Sigmoid colon (tissue), 7 donors: Measurements from ENCODE around the gene CDH24. TPM values are rescaled to one million over a fixed set of nuclear protein-coding genes. Genes with fewer than 3 reads are reported as not detected.

Experiments
- DNase-seq: peaks from one replicate; pipeline ENCODE4 v3.0.0-alpha.2; 2019
- H3K27ac ChIP-seq, 4 donors: fragments of 200-600 bp; sonication (generic); one replicate each; pipeline ENCODE4 v1.5.1; 2016 to 2019; ENCODE audit warnings: mild to moderate bottlenecking in 1 of 4
- H3K27me3 ChIP-seq, 3 donors: fragments of 200-600 bp; sonication (generic); one replicate each; pipeline ENCODE4 v1.5.1; 2019; ENCODE audit warnings: mild to moderate bottlenecking in 1 of 3
- H3K36me3 ChIP-seq, 4 donors: fragments of 200-600 bp; sonication (generic); one replicate each; pipeline ENCODE4 v1.5.1; 2016 to 2019
- H3K4me1 ChIP-seq, 4 donors: fragments of 200-600 bp; sonication (generic); one replicate each; pipeline ENCODE4 v1.5.1; 2017 to 2019
- H3K4me3 ChIP-seq, 4 donors: fragments of 200-600 bp; sonication (generic); one replicate each; pipeline ENCODE4 v1.5.1; 2017 to 2019; ENCODE audit warnings: mild to moderate bottlenecking in 2 of 4, moderate library complexity in 1 of 4
- H3K9me3 ChIP-seq, 4 donors: fragments of 200-600 bp in 3 of 4; sonication (generic) in 3 of 4; one replicate each; pipeline versions ENCODE4 v1.5.1 to v1.6.1; 2013 to 2019
- EP300 ChIP-seq, 4 donors: sonication (generic); formaldehyde crosslinking; IDR thresholded peaks; one replicate each; pipeline ENCODE4 v1.6.1; 2017; ENCODE audit warnings: antibody characterized with exemption in 4 of 4
- POLR2A ChIP-seq, 2 donors: fragments of 450-650 bp; IDR thresholded peaks; one replicate each; pipeline ENCODE4 v1.6.1; 2016; ENCODE audit warnings: antibody characterized with exemption in 2 of 2, mild to moderate bottlenecking in 2 of 2, moderate library complexity in 2 of 2
- POLR2AphosphoS5 ChIP-seq, 4 donors: sonication (generic); formaldehyde crosslinking; IDR thresholded peaks; one replicate each; pipeline ENCODE4 v1.6.1; 2017; ENCODE audit warnings: antibody characterized with exemption in 4 of 4
- WGBS, 2 donors: extraction: QIAGEN DNeasy Blood & Tissue Kit; methylation state at CpG; one replicate each; pipeline ENCODE4 v1.1.7; 2013; 5-methylcytosine and 5-hydroxymethylcytosine counted together
- intact Hi-C: fragments of 100-400 bp; cut with DNase I; formaldehyde crosslinking; loops from one replicate; pipeline ENCODE4 v1.15.1; 2023
- polyA plus RNA-seq, 3 donors: library from polyadenylated mRNA; stranded (reverse); fragments of 200-250 nt; gene quantifications; one replicate each; pipeline ENCODE4 v1.2.3, GENCODE V29; 2013
- total RNA-seq, 4 donors: library from RNA; depleted of rRNA; stranded (reverse); fragments of >200 nt; gene quantifications; one replicate each; pipeline ENCODE4 v1.1.0, GENCODE V29; 2016
- TF ChIP-seq, protein P1 (sequence below), 4 experiments: fragments of 450-650 bp in 3 of 4; fragments of 200-600 bp in 1 of 4; IDR thresholded peaks; one replicate each; pipeline ENCODE4 v1.5.1; 2016 to 2019; ENCODE audit warnings: antibody characterized with exemption in 4 of 4, mild to moderate bottlenecking in 3 of 4, moderate library complexity in 2 of 4
- donor health status: healthy with polysubstance abuse.
- donor health status: Bipolar disorder and iron deficiency.
- donor health status: healthy.

CDH24 gene
- total and polyA plus RNA-seq, 7 donors, result 0.46 to 7.5 (median 2.1) TPM

DNA sequence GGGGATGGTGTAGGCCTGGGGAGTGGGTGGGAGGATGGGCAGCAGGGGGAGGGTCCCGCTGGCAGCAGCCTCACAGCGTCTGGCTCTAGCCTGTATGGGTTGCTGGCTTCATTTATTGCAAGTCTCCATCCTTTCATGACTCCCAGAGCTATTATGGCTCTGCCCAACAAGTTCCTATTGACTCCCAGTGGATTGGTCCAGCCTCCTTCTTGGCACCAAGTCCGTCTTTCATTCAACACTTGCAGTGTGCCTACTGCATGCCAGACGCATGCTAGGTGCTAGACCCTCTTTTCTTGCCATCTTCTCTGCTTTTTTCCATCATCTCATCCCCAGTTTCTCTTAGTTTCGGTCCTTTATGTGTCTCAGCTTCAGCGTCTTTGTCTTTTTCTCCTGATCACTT, 14.2 kb downstream of the CDH24 start:
- no peak for DNase-seq
- Histone ChIP-seq H3K27me3 (no peaks in the 10 kb centered on the region), H3K4me3 (no peak overlapping the region), H3K27ac (no peak overlapping the region), H3K9me3 (no peaks in the 10 kb centered on the region), H3K36me3 (no peaks in the 10 kb centered on the region), H3K4me1 (no peaks in the 10 kb centered on the region)
- WGBS, 2 donors, result 91 to 94% methylated on average over 6 of the region's 6 CpGs
- TF ChIP-seq POLR2AphosphoS5 (IDR thresholded peaks at IDR 0.05) (no peak), POLR2A (IDR thresholded peaks at IDR 0.05) (no peak), EP300 (IDR thresholded peaks at IDR 0.05) (no peak)
- TF ChIP-seq, protein P1, sequence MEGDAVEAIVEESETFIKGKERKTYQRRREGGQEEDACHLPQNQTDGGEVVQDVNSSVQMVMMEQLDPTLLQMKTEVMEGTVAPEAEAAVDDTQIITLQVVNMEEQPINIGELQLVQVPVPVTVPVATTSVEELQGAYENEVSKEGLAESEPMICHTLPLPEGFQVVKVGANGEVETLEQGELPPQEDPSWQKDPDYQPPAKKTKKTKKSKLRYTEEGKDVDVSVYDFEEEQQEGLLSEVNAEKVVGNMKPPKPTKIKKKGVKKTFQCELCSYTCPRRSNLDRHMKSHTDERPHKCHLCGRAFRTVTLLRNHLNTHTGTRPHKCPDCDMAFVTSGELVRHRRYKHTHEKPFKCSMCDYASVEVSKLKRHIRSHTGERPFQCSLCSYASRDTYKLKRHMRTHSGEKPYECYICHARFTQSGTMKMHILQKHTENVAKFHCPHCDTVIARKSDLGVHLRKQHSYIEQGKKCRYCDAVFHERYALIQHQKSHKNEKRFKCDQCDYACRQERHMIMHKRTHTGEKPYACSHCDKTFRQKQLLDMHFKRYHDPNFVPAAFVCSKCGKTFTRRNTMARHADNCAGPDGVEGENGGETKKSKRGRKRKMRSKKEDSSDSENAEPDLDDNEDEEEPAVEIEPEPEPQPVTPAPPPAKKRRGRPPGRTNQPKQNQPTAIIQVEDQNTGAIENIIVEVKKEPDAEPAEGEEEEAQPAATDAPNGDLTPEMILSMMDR (IDR thresholded peaks at IDR 0.05), result no peak
- intact Hi-C loops, result no loop called here

GRCh38 chr14:23042162-23042965, 15.0 kb downstream of the CDH24 start, which contains the start of gene PSMB11:
TSS of gene PSMB11 (plus strand) at chr14:23042212. CDS start at chr14:23042226, 14 bp downstream.
- Histone ChIP-seq H3K4me1 (no peaks in the 10 kb centered on the region), H3K36me3 (no peaks in the 10 kb centered on the region), H3K4me3 (no peak within 1 kb of the TSS), H3K27me3 (no peaks in the 10 kb centered on the region), H3K27ac (no peak within 1 kb of the TSS), H3K9me3 (no peaks in the 10 kb centered on the region)
- intact Hi-C loops, result no loop called here
- DNase-seq, result no peak
- WGBS, 2 donors, result 94 to 96% methylated on average over 36 of the region's 36 CpGs
- TF ChIP-seq POLR2A (IDR thresholded peaks at IDR 0.05), result no peak
- no peak for TF ChIP-seq POLR2AphosphoS5 (IDR thresholded peaks at IDR 0.05)
- TF ChIP-seq EP300 (IDR thresholded peaks at IDR 0.05), result no peak
- TF ChIP-seq, protein P1 (IDR thresholded peaks at IDR 0.05), result no peak

- H3K9me3 ChIP-seq, result no peaks in the 10 kb centered on the region
- 85 to 91% methylated on average over 8 of the region's 8 CpGs for WGBS, 2 donors
- no peak for DNase-seq
- no peak for TF ChIP-seq POLR2AphosphoS5 (IDR thresholded peaks at IDR 0.05)
- no peak for TF ChIP-seq POLR2A (IDR thresholded peaks at IDR 0.05)
- TF ChIP-seq, protein P1 (IDR thresholded peaks at IDR 0.05), result no peak
- no peak for TF ChIP-seq EP300 (IDR thresholded peaks at IDR 0.05)
- H3K27me3 ChIP-seq, result no peaks in the 10 kb centered on the region
- H3K4me3 ChIP-seq, result no peak overlapping the region
- no peak overlapping the region for H3K27ac ChIP-seq
- intact Hi-C loops, result no loop called here
- H3K4me1 ChIP-seq, result no peaks in the 10 kb centered on the region
- no peaks in the 10 kb centered on the region for H3K36me3 ChIP-seq
Observed at GRCh38 chr14:23041729-23042128, 15.6 kb downstream of the CDH24 start.

- Histone ChIP-seq H3K9me3 (no peaks in the 10 kb centered on the region), H3K27ac (no peak overlapping the region), H3K36me3 (no peaks in the 10 kb centered on the region), H3K27me3 (no peaks in the 10 kb centered on the region), H3K4me1 (no peaks in the 10 kb centered on the region), H3K4me3 (no peak overlapping the region)
- 89 to 91% methylated on average over 4 of the region's 4 CpGs for WGBS, 2 donors
- intact Hi-C loops, result no loop called here
- TF ChIP-seq POLR2A (IDR thresholded peaks at IDR 0.05) (no peak), POLR2AphosphoS5 (IDR thresholded peaks at IDR 0.05) (no peak), EP300 (IDR thresholded peaks at IDR 0.05) (no peak)
- TF ChIP-seq, protein P1 (IDR thresholded peaks at IDR 0.05), result no peak
- no peak for DNase-seq
Observed at GRCh38 chr14:23040100-23040499, 17.2 kb downstream of the CDH24 start.
